ENCODE measurements around the gene FAXDC2.

The FAXDC2 gene, protein sequence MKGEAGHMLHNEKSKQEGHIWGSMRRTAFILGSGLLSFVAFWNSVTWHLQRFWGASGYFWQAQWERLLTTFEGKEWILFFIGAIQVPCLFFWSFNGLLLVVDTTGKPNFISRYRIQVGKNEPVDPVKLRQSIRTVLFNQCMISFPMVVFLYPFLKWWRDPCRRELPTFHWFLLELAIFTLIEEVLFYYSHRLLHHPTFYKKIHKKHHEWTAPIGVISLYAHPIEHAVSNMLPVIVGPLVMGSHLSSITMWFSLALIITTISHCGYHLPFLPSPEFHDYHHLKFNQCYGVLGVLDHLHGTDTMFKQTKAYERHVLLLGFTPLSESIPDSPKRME

GRCh38 chr5:154850255-154851062, at the start of gene FAXDC2:
Gene FAXDC2 (minus strand): TSS chr5:154850603. CDS start chr5:154838178, 12,425 bp downstream.
- DNase-seq (ENCODE audit: low read depth in 2 of 2), result no peak

DNA sequence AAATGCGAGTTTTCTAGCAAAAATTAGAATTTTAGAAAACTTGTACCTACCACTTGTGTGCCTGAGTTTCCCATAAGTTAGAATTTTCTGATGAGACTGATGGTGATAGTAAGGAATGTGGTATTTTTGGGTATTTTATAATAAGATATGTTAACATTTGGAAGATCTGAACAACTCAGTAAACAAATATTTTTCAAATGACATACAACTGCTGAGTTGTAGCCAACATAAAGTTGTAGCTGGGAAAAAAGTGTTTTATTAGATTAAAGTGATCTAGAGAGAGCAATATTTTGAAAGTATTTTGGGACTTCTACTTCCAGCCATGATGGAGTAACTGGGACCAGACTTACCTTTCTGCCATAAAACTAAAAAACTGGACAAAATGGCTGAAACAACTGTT, 49.7 kb upstream of the FAXDC2 start:
- DNase-seq (ENCODE audit: low read depth in 2 of 2), result no peak

DNA sequence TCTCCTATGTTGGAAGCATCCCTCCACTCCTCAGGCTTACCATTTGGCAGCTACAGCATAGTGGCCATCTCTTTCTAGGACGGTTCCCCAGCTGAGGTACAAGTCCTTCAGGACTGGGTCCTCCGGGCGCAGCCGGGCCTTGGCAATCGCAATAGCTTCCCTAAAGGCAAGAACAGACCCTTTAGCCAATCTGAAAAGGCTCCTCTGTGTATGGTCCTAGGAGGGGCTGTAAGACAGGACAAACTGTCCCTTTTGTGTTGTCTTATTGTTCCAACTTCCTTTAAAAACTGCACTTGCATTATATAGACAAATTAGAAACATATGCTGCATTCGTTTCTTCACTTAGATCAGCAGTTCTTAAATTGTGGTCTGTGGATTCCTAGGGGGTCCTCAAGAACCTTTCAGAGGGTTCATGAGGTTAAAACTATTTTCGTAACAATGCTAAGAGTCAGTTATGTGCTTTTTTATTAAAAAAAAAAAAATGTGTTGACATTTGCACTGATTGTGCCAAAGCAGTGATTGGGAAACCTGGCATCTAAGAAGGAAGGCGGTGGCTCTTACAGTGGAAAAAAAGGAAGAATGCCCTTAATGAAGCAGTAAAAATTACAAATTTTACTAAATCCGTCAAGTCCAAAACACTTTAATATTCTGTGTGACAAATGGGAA, 48.9 kb upstream of the FAXDC2 start:
- DNase-seq (ENCODE audit: low read depth in 2 of 2), result no peak

DNA sequence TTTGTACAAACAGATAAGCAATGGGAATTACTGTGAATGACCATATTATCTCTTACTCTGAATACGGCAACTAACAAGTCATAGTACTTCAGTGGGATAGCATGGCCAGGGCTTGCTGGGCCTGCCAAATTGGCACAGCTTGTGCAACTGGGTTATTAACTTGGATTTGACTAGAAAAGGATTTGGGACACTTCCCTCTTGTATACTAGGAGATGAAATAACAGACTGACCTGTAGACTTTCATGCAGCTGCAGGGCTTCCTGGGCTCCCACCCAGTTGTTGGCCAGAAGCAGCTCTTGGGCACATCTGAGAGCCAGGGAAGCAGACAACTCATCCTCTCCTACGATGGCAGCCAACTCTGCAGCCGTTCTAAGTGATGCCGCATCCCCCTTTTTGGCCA, 47.8 kb upstream of the FAXDC2 start:
- DNase-seq (ENCODE audit: low read depth in 2 of 2), result no peak

DNA sequence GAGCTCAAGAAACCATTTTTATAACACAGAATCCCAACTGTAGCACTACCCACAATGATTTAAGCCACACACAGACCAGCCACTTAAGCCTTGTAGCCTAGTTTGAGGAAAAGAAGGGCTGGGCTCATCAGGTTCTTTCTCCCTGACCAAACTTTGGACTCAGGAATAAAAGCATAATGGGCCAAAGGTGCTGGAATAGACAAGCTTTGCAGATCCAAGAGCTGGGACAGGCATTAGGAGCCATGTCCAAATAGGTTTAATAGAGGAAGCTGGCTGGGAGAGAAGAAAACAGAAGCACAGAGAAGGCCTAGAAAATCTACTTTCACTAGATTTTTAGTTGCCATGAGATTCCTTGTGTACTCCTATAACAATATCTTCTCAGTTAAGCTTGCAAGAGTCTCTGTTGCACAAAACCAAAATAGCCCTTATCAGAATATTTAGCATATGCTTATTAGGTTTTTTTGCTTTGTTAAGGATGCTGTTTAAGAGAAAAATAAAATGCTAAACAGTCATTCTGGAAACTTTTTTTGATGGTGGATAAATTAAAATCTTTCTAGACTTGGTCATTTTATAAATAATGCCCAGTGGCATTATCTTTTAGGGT, 46.3 kb upstream of the FAXDC2 start:
- DNase-seq (ENCODE audit: low read depth in 2 of 2), result no peak

DNA sequence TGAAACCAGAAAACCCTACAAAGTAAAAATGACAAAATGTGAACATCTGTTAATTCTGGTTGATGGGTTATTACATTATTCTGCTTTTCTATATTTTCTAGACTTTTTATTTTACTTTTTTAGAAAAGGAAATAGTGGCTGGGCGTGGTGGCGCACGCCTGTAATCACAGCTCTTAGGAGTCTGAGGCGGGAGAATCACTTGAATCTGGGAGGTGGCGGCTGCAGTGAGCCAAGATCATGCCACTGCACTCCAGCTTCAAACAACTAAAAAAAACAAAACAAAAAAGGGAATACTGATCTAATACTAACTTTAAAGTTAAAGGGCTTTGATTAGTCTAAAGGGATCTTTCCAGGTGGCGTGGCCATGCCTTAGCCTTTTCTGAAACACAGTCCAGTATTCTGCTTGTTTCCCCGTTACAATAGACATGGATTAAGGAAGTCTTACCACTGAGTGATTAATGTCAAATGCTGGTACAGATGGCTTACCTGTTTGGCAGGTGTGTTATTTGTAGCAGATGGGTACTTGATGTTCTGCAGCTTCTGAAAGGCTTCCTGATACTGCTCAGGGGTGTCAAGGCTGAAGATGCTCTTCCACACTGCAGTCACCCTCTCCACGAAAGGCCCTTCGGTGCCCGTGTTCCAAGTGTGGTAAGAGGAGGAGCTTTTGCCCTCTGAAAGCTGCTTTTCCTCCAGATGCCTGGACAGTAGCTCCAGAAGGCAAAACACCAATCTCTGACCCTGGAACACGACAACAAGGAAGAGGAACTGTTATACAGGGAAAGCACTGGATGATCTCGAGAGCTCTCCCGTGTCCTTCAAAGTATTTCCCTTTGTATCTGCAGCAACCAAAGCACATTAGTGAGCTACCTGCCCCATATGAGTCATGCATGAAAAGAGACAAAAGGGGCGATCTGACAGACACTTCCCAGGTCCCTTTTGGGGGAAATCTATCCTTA, 45.5 kb upstream of the FAXDC2 start:
- DNase-seq (ENCODE audit: low read depth in 2 of 2), result no peak

GRCh38 chr5:154893381-154893780, 43.0 kb upstream of the FAXDC2 start:
- DNase-seq (ENCODE audit: low read depth in 2 of 2), result no peak

- DNase-seq (ENCODE audit: low read depth in 2 of 2), result no peak
Observed at GRCh38 chr5:154892369-154892771, 42.0 kb upstream of the FAXDC2 start.

- DNase-seq (ENCODE audit: low read depth in 2 of 2), result no peak
Observed at GRCh38 chr5:154885439-154885838, 35.0 kb upstream of the FAXDC2 start.

DNA sequence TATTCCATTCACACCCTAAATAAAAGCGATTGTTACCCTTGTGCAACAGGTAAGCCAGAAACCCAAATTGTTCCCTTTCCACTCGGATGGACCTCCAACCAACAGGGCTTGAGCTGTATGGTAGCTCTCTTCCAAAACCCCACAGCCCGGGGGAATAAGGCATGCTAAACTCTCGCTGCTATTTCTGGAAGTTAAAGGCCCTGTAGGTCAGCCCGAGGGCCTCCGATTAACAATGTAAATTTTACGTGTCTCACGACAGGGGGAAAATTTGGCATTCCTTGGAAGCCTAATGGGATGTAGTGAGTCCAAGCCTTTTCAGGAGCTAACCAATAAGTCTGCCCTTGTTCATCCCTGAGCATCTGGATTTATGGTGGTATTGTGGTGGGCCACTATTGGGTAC, 34.0 kb upstream of the FAXDC2 start:
- DNase-seq (ENCODE audit: low read depth in 2 of 2), result no peak

- no peak for DNase-seq (ENCODE audit: low read depth in 2 of 2)
Observed at GRCh38 chr5:154881986-154882385, 31.6 kb upstream of the FAXDC2 start.

DNA sequence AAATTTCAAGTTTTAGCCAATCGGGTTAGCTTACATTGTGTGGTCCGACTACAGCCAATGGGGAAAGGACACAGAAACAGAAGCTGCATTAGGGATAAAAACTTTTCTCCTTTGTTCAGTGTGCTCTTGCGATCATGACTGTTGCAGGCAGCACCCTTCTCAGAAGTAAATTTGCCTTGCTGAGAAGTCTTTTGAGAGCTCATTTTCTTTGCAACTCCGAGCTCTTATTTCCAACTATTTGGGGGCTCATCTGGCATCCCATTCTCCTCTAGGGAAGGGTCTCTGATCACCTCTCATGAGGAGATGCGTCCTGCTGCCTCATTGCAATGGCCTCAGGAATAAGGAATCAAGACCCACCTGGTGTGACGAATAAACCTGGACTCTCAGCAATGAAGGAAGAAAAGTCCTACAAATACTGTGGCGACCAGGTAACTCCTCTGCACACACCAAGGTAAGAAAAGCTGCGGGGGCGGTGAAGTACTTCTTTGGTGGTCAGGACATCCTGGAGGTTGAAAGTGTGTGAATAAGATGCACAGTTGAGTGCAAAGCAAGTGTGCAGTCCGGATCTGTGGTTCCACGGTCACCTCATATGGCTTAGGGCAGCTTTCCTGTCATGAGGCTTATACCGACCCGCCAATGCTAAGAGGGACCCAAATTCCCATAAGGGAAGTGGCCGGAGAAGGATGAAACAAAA, 28.4 kb upstream of the FAXDC2 start:
- no peak for DNase-seq (ENCODE audit: low read depth in 2 of 2)

DNA sequence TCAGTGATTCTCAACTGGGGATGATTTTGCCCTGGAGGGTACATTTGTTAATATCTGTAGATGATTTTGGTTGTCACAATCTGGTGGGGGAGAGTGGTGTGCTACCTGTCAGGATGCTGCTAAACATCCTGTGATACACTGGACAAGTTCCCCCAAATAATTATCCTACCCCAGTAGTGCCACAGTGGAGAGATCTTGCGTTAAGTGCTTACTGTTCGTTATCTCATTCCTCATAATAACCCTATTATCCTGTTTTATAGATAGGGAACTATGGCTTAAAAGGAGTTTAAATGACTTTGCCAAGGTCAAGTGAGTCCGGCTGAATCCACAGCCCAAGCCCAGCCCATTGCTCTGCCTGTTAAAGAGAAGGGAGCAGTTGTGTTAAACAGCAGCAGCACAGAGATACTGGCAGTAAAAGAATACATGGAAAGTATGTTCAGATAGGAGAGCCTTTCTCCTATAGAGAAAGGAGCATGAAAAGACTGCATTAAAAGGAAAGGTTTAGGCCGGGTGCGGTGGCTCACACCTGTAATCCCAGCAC, 23.5 kb upstream of the FAXDC2 start:
- no peak for DNase-seq (ENCODE audit: low read depth in 2 of 2)

- DNase-seq (ENCODE audit: low read depth in 2 of 2), result no peak
Observed at GRCh38 chr5:154871734-154872133, 21.3 kb upstream of the FAXDC2 start.

GRCh38 chr5:154868702-154869101, 18.3 kb upstream of the FAXDC2 start:
- no peak for DNase-seq (ENCODE audit: low read depth in 2 of 2)

DNA sequence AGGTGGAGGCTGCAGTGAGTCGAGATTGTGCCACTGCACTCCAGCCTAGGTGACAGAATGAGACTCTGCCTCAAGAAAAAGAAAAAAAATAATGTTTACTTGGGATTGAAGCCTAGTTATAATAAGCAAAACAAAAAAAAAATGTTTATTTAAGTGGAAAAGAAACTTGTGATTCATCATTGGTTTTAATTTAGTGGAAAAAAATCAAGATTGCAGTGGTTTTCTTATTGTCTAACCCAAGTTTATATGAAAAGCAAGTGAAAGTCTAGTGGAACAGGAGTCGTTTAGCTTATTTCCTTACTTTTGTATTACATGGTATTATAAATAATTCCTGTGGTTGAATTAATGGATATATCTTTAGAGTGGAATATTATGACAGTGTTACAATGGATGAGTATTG, 16.4 kb upstream of the FAXDC2 start:
- DNase-seq (ENCODE audit: low read depth in 2 of 2), result no peak

GRCh38 chr5:154865466-154866184, 15.2 kb upstream of the FAXDC2 start:
- DNase-seq (ENCODE audit: low read depth in 2 of 2), result no peak

GRCh38 chr5:154863291-154864080, 13.1 kb upstream of the FAXDC2 start:
- DNase-seq (ENCODE audit: low read depth in 2 of 2), result no peak

- DNase-seq (ENCODE audit: low read depth in 2 of 2), result no peak
Observed at GRCh38 chr5:154862766-154863165, 12.4 kb upstream of the FAXDC2 start.
